ENCODE measurements around the gene IMP3.

DNA sequence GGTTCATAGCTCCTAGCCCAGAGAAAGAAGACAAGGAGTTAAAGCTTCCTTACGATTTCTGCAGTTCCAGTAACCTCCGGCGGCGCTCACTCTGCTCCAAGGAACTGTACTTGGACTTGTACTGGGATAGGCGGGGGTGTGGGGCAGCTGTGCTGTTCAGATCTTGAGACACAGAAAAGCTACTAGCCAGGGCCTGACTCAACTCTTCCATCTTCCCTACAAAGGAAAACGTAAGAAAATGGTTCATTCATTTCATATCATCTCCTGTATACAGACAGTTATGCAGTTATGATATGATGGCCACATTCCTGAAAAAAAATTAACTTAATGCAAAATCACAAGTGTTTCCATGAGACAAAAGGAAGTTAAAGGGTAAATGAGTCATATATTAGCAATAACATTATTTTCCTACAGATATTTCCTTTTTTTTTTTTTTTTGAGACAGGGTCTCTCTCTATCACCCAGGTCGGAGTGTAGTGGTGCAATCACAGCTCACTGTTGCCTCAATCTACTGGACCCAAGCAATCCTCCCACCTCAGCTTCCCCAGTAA lies 19.1 kb downstream of the IMP3 start:
- no peak for TF ChIP-seq POLR2A (IDR thresholded peaks at IDR 0.05)
- TF ChIP-seq, protein P1, sequence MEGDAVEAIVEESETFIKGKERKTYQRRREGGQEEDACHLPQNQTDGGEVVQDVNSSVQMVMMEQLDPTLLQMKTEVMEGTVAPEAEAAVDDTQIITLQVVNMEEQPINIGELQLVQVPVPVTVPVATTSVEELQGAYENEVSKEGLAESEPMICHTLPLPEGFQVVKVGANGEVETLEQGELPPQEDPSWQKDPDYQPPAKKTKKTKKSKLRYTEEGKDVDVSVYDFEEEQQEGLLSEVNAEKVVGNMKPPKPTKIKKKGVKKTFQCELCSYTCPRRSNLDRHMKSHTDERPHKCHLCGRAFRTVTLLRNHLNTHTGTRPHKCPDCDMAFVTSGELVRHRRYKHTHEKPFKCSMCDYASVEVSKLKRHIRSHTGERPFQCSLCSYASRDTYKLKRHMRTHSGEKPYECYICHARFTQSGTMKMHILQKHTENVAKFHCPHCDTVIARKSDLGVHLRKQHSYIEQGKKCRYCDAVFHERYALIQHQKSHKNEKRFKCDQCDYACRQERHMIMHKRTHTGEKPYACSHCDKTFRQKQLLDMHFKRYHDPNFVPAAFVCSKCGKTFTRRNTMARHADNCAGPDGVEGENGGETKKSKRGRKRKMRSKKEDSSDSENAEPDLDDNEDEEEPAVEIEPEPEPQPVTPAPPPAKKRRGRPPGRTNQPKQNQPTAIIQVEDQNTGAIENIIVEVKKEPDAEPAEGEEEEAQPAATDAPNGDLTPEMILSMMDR (IDR thresholded peaks at IDR 0.05): peak in 3 of 5 experiments; percentile 19 to 42 (median 25)
- no peak for TF ChIP-seq POLR2AphosphoS5 (IDR thresholded peaks at IDR 0.05)
- no peak for TF ChIP-seq EP300 (IDR thresholded peaks at IDR 0.05; ENCODE audit: low read depth)

Measured in transverse colon (tissue), 4 donors.